ENCODE measurements around the gene SIK1. TPM values are rescaled to one million over a fixed set of nuclear protein-coding genes. Genes with fewer than 3 reads are reported as not detected.
"Not testable (repeated sequence)": the region's sequence is repeated elsewhere in the genome, so short reads cannot be mapped to it uniquely, and the experiment has no call there.

The SIK1 gene
- total and polyA plus RNA-seq, 7 donors, result under 0.01 to 33.8 (median 7.3) TPM; not detected in 1

DNA sequence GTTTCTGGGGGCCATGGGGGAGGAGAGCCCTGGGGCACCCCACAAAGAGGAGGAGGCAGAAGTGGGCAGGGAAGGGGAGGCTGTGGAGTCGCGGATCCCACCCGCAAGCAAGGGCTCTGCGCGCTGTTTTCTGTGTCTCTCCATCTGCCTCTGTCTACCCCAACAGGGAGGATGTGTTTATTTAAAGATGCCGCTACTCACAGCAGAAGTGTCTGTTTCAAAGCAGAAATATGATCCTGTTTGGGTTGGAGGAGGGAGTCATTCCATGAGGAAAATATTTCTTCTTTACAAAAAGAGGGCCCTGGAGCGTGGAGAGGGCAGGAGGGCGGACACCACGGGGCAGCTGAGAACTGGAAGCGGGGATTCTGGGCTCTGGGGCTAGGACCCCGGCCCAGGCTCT is 25.8 kb downstream of the SIK1 start:
- H3K36me3 ChIP-seq; H3K27me3 ChIP-seq; DNase-seq; H3K27ac ChIP-seq; intact Hi-C loops (cut with DNase I); H3K9me3 ChIP-seq; H3K4me1 ChIP-seq; H3K4me3 ChIP-seq: not testable (repeated sequence)
- WGBS, 2 donors, result no CpG with 5 or more reads among the region's 11 CpGs

DNA sequence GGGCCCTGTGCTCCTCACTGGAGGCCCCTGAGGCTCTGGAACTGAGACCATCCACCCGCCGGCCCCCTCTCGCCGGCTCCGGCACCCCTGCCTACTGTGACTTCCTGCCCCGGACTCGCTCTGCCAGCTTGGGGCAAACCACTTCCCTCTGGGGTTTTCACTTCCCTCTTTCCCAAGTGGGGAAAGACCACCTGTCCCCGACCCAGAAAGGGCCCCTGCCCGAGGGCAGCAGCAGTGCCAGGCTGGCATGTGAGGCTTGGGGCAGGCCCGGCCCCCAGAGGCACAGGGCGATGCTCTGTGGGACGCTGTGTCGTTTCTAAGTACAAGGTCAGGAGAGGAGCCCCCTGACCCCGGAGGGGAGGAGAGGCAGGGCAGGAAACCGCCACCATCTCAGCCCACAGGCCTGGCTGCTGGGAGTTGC is 27.3 kb downstream of the SIK1 start:
- H3K27me3 ChIP-seq; H3K9me3 ChIP-seq; H3K4me3 ChIP-seq; H3K27ac ChIP-seq; intact Hi-C loops (cut with DNase I); H3K36me3 ChIP-seq; H3K4me1 ChIP-seq; DNase-seq: not testable (repeated sequence)
- no CpG with 5 or more reads among the region's 15 CpGs for WGBS, 2 donors

DNA sequence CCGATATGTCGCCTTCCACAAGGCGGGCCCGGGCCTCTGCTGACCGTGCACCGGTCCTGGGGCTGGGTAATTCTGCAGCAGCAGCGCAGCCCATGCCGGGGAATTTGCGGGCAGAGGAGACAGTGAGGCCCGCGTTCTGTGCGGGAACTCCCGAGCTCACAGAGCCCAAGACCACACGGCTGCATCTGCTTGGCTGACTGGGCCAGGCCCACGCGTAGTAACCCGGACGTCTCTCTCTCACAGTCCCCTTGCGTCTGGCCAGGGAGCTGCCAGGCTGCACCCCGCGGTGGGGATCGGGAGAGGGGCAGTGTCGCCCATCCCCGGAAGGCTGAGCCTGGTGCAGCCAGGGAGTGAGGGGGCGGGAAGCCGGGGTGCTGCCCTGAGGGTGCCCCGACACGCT is 27.8 kb downstream of the SIK1 start:
- H3K27ac ChIP-seq; H3K4me3 ChIP-seq; H3K4me1 ChIP-seq; H3K9me3 ChIP-seq; H3K36me3 ChIP-seq; H3K27me3 ChIP-seq; intact Hi-C loops (cut with DNase I); DNase-seq: not testable (repeated sequence)
- WGBS, 2 donors, result no CpG with 5 or more reads among the region's 28 CpGs

DNA sequence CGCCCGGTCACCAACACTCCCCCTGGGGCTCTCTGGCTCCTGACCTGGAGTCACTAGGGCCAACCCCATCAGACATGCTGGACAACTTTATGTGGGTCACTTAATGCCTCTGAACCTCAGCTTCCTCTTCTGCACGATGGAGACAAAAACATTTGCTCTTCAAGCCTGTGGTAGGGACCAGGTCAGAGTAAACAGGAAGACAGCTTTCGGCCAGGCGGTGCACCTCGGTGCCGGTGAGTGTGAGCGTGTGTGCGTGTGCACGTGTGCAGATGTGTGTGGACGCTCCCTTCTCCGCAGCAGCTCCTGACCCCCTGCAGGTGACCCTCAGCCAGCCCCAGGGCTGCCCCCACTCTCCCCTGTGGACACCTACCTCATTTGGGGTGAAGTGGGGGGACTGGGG is 28.4 kb downstream of the SIK1 start:
- H3K4me3 ChIP-seq; intact Hi-C loops (cut with DNase I); H3K27ac ChIP-seq; H3K9me3 ChIP-seq; H3K4me1 ChIP-seq; H3K36me3 ChIP-seq; DNase-seq; H3K27me3 ChIP-seq: not testable (repeated sequence)
- no CpG with 5 or more reads among the region's 12 CpGs for WGBS, 2 donors

DNA sequence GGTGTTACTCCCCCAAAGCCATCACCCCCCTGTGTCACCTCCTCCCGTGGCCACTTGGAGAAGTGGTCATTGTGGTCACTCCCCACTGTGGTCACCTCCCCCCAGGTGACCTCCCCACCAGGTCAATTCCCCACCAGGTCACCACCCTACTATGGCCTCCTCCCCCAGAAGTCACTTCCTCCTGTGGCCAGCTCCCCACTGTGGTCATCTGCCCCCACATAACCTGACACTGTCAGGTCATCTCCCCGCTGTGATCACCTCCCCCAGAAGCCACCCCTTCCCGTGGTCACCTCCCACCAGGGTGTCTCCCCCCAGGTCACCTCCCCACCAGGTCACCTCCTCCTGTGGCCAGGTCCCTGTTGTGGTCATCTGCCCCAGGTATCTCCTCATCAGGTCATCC is 28.9 kb downstream of the SIK1 start:
- H3K9me3 ChIP-seq; H3K4me3 ChIP-seq; DNase-seq; H3K4me1 ChIP-seq; intact Hi-C loops (cut with DNase I); H3K27me3 ChIP-seq; H3K36me3 ChIP-seq; H3K27ac ChIP-seq: not testable (repeated sequence)
- WGBS, 2 donors, result no CpG with 5 or more reads among the region's 3 CpGs

DNA sequence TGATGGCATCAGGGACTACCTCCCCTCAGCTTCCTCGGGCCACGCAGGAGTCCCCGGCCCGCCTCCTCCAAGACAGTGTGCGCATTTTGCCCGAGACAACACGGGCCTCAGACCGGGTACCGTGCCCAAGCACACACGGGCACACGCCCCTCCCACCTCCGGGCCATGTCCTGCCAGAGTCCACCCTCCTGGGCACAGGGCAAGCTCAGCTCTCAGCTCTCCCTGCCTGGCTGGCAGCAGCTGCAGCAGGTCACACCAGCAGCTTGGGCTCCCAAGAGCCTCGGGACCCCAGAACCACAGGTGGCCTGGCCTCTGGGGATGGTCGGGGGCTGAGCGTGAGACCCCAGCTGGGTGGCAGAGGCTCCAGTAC is 29.5 kb downstream of the SIK1 start:
- intact Hi-C loops (cut with DNase I); H3K9me3 ChIP-seq; DNase-seq; H3K36me3 ChIP-seq; H3K27ac ChIP-seq; H3K4me1 ChIP-seq; H3K4me3 ChIP-seq; H3K27me3 ChIP-seq: not testable (repeated sequence)
- no CpG with 5 or more reads among the region's 15 CpGs for WGBS, 2 donors

DNA sequence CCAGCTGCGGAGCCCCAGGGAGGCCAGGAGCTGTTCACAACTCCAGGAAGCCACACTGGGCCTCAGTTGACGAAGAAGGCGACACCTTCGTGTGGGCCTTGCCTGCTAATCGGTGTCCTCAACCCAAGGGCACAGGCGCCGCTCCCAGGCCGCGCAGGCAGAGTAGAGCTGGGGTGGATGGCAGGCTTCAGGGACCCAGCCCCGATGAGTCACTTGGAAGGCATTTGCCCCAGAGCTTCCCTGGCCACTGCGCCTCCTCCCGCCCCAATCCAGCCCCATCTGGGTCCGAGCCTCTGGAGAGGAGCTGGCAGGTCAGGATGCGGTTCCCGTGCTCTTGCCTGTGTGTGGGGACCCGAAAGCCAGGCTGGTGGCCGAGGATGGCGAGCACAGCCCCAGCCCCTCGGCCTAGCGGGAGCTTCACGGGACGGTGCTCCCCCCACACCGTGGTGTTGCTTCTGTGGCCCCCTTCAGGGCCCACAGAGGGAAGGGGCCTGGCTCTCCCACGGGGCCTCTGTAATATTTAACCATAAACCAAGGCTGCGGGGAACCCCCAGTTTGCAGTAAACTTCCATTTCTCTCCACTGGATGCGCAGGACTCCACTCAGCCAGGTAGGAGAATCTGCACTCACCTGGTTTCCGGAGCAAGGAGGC is 30.0 kb downstream of the SIK1 start:
- DNase-seq; H3K9me3 ChIP-seq; H3K27ac ChIP-seq; H3K4me1 ChIP-seq; H3K36me3 ChIP-seq; intact Hi-C loops (cut with DNase I); H3K4me3 ChIP-seq; H3K27me3 ChIP-seq: not testable (repeated sequence)
- WGBS, 2 donors, result no CpG with 5 or more reads among the region's 27 CpGs

DNA sequence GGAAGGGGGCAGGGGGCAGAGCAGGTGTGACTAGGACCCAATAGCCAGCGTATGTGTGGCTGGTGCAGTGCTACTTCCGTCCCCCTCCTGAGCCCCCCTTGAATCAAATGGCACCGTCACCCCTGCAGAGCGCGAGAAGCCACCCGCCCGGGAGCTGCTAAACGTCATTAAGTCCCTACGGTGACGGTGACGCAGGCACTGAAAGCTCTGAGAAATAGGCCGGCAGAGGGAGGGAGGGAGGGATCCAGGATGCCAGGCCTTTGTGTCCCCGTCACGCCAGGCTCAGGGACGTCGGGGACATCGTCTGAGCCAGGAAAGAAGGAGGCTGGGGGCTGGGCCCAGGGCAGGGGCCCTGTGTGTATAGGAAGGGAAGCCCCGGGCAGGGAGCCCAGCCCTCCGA is 43.6 kb downstream of the SIK1 start:
- DNase-seq; H3K27me3 ChIP-seq; H3K27ac ChIP-seq; H3K4me3 ChIP-seq; H3K9me3 ChIP-seq; H3K4me1 ChIP-seq; H3K36me3 ChIP-seq; intact Hi-C loops (cut with DNase I): not testable (repeated sequence)
- WGBS, 2 donors, result no CpG with 5 or more reads among the region's 19 CpGs

DNA sequence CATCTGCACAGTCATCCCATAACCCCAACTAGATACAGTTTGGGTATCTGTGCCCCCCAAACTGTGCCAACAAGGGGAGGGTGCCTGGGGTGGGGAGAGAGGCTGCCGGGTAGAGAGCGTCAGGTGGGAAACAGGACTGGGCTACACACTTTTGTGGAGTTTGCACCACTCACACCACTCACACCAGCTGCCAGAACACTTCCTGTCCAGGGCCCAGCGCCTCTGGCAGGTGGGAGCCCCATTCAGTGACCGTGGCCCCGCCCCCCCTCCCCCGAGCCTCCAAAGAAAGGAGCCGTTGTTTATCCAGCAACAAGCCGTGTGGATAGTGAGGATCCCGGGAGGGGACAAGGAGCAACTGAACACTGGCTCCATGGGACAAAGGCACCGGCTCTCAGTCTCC is 44.0 kb downstream of the SIK1 start:
- H3K27ac ChIP-seq; H3K36me3 ChIP-seq; H3K9me3 ChIP-seq; DNase-seq; H3K27me3 ChIP-seq; H3K4me3 ChIP-seq; intact Hi-C loops (cut with DNase I); H3K4me1 ChIP-seq: not testable (repeated sequence)
- 11 to 35% methylated on average over 4 to 7 of the region's 10 CpGs for WGBS, 2 donors

DNA sequence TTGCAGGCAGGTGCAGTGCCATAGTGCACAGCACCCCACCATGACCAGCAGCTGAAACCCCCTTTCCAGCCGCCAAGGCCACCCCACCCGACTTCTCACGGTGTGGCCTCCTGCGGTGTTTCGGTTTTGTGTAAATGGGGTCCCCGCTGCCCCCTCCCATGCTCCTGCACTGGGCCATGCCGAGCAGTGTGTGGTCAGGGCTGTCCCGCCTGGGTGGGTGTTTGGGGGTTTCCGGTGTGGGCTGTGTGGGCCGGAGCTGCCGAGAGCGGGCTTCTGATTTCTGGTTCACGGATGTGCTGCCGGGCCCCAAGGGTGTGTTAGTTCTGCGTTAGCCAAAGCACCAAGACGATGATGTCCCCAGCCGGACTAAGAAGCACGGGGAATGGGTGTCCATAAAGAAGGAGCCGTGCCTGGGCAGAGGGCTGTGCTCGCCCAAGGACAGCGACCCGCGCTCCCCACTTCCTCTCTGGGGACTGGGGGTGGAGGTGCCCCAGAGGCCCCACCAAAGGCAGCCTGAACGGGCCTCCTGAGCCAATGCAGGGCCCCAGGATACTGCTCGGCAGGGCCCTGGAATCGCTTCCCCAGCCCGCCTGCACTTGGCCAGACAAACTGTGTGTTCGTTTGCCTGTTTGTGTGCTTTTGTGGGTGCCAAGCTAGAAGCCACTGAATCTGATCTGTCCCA is 45.9 kb downstream of the SIK1 start:
- H3K27ac ChIP-seq; intact Hi-C loops (cut with DNase I); H3K4me3 ChIP-seq; DNase-seq; H3K36me3 ChIP-seq; H3K9me3 ChIP-seq; H3K27me3 ChIP-seq; H3K4me1 ChIP-seq: not testable (repeated sequence)
- WGBS, 2 donors, result 78 to 94% methylated on average over 6 of the region's 28 CpGs

DNA sequence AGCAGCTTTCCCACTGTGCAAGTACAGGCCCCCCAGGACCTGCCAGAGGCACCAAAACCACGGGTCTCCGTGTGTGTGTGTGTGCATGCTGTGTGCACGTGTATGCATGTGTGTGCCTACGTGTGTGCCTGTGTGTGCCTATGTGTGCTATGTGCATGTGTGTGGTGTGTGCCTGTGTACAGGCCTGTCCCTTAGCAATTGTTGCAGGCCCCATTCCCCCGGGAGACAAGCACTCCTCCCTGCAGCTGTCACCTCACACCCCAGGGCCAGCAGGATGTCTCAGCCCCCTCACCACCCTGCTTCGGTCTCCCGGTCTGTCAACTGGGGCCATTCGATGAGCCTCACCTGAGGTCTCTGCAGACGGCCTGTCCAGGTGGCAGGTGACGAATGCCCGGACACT is 46.6 kb downstream of the SIK1 start:
- 69 to 76% methylated on average over 4 of the region's 11 CpGs for WGBS, 2 donors
- intact Hi-C loops (cut with DNase I); H3K4me3 ChIP-seq; H3K27ac ChIP-seq; DNase-seq; H3K4me1 ChIP-seq; H3K9me3 ChIP-seq; H3K27me3 ChIP-seq; H3K36me3 ChIP-seq: not testable (repeated sequence)

DNA sequence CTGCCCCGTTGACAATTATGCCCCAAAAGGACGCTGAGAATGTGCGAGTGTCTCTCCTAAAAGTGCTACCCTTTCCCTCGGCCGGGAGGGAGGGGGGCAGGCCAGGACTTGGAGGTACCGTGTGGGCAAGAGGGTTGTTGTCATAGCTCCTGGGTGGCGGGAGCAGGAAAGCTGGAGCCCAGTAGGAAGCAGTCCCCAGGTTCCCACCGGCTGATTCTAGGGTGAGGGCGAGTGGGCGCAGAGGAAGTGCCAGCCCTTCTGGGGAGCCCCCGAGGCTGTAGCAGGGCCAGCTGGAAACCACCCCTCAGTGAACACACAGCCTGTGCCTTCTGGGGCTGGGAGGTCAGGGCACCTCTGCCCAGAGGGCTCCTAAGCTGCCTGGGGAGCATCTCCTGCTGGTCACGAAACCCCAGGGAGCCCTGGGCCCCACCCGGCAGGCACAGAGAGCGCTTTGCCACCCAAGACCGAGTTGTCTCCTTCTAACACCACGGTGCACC is 47.3 kb downstream of the SIK1 start:
- H3K36me3 ChIP-seq; H3K4me3 ChIP-seq; intact Hi-C loops (cut with DNase I); H3K4me1 ChIP-seq; DNase-seq; H3K9me3 ChIP-seq; H3K27me3 ChIP-seq; H3K27ac ChIP-seq: not testable (repeated sequence)
- 71 to 76% methylated on average over 5 to 9 of the region's 16 CpGs for WGBS, 2 donors
